Sciatic nerve (tissue), 2 donors: ENCODE results near the gene PCDH15. TPM values are rescaled to one million over a fixed set of nuclear protein-coding genes. Genes with fewer than 3 reads are reported as not detected.
A peak's percentile ranks its signal among the peaks of the same experiment; 100 is the strongest.

Experiments
- ATAC-seq: fragments of 200-7000 bp; cut with Tn5 transposase; one replicate; pipeline ENCODE4 v1.9.1; 2020; ENCODE audit warnings: mild to moderate bottlenecking, moderate library complexity
- DNase-seq: peaks from one replicate; pipeline ENCODE4 v3.0.0-alpha.2; 2020; ENCODE audit warnings: low spot score
- intact Hi-C: fragments of 100-400 bp; cut with DNase I; formaldehyde crosslinking; loops from one replicate; pipeline ENCODE4 v1.14.2; 2022
- total RNA-seq: library from RNA; stranded (reverse); fragmentation: NEBNext Ultra II Directional; extraction: Animal tissue kit (Norgen Biotek cat#: 25700); gene quantifications from one replicate; pipeline ENCODE4 v1.2.1, GENCODE V29; 2021
- donor health status: DM: no; HTN: no; CAD: no.
- donor health status: DM: no; HTN: no; CAD: no.

Gene PCDH15
- total RNA-seq, 1 donor from 2014 or later: 0.09 TPM

GRCh38 chr10:54081950-54082349 lies 719.1 kb downstream of the PCDH15 start:
- intact Hi-C loops: no loop called here
- ATAC-seq: no peak
- no peak for DNase-seq

GRCh38 chr10:54067361-54067760 lies 733.7 kb downstream of the PCDH15 start:
- intact Hi-C loops: no loop called here
- ATAC-seq: no peak
- no peak for DNase-seq

GRCh38 chr10:54066646-54067045 lies 734.4 kb downstream of the PCDH15 start:
- no peak for ATAC-seq
- no peak for DNase-seq
- intact Hi-C loops: no loop called here

GRCh38 chr10:54065106-54065505 lies 735.9 kb downstream of the PCDH15 start:
- intact Hi-C loops: no loop called here
- no peak for ATAC-seq
- DNase-seq: no peak

GRCh38 chr10:54064215-54064614 lies 736.8 kb downstream of the PCDH15 start:
- peak; percentile 28 for ATAC-seq
- DNase-seq: no peak
- intact Hi-C loops: no loop called here

- DNase-seq (no peak), ATAC-seq (no peak)
- intact Hi-C loops: no loop called here
Observed at GRCh38 chr10:54063514-54063913, 737.5 kb downstream of the PCDH15 start.

GRCh38 chr10:54060572-54060971 lies 740.5 kb downstream of the PCDH15 start:
- no peak for ATAC-seq
- intact Hi-C loops: no loop called here
- no peak for DNase-seq

- ATAC-seq (no peak), DNase-seq (no peak)
- intact Hi-C loops: no loop called here
Observed at GRCh38 chr10:54057357-54057756, 743.7 kb downstream of the PCDH15 start.

GRCh38 chr10:54026340-54026739 lies 774.7 kb downstream of the PCDH15 start:
- no peak for DNase-seq
- intact Hi-C loops: no loop called here
- ATAC-seq: no peak

- intact Hi-C loops: no loop called here
- no peak for ATAC-seq
- no peak for DNase-seq
Observed at GRCh38 chr10:54011117-54011516, 789.9 kb downstream of the PCDH15 start.

- ATAC-seq (no peak), DNase-seq (no peak)
- intact Hi-C loops: no loop called here
Observed at GRCh38 chr10:54010337-54010933, 790.6 kb downstream of the PCDH15 start.

- intact Hi-C loops: no loop called here
- ATAC-seq (peak; percentile 28), DNase-seq (no peak)
Observed at GRCh38 chr10:54009672-54010071, 791.4 kb downstream of the PCDH15 start.

GRCh38 chr10:54002077-54002476 lies 799.0 kb downstream of the PCDH15 start:
- intact Hi-C loops: no loop called here
- ATAC-seq (no peak), DNase-seq (no peak)

GRCh38 chr10:53997953-53998352 lies 803.1 kb downstream of the PCDH15 start:
- intact Hi-C loops: no loop called here
- DNase-seq: no peak
- ATAC-seq: no peak

GRCh38 chr10:53990799-53991238 lies 810.2 kb downstream of the PCDH15 start:
- ATAC-seq (no peak), DNase-seq (no peak)
- intact Hi-C loops: no loop called here

- ATAC-seq (no peak), DNase-seq (no peak)
- intact Hi-C loops: no loop called here
Observed at GRCh38 chr10:53983431-53983830, 817.6 kb downstream of the PCDH15 start.

- ATAC-seq (no peak), DNase-seq (no peak)
- intact Hi-C loops: no loop called here
Observed at GRCh38 chr10:53980210-53980609, 820.8 kb downstream of the PCDH15 start.

- intact Hi-C loops: no loop called here
- no peak for DNase-seq
Observed at GRCh38 chr10:53978301-53978700, 822.7 kb downstream of the PCDH15 start.

GRCh38 chr10:53977267-53977666 lies 823.8 kb downstream of the PCDH15 start:
- ATAC-seq (no peak), DNase-seq (no peak)
- intact Hi-C loops: no loop called here

More at GRCh38 chr10:53978301-53978700, 822.7 kb downstream of the PCDH15 start:
- ATAC-seq: no peak

GRCh38 chr10:53957401-53957800 lies 843.6 kb downstream of the PCDH15 start:
- intact Hi-C loops: no loop called here
- ATAC-seq (no peak), DNase-seq (no peak)

- no peak for ATAC-seq
- intact Hi-C loops: no loop called here
- DNase-seq: no peak
Observed at GRCh38 chr10:53955091-53955490, 845.9 kb downstream of the PCDH15 start.
